ENCODE measurements around the gene KDM4B. TPM values are rescaled to one million over a fixed set of nuclear protein-coding genes. Genes with fewer than 3 reads are reported as not detected.
"Not testable (repeated sequence)": the region's sequence is repeated elsewhere in the genome, so short reads cannot be mapped to it uniquely, and the experiment has no call there.

Gene KDM4B
- 22.4 TPM for total RNA-seq

DNA sequence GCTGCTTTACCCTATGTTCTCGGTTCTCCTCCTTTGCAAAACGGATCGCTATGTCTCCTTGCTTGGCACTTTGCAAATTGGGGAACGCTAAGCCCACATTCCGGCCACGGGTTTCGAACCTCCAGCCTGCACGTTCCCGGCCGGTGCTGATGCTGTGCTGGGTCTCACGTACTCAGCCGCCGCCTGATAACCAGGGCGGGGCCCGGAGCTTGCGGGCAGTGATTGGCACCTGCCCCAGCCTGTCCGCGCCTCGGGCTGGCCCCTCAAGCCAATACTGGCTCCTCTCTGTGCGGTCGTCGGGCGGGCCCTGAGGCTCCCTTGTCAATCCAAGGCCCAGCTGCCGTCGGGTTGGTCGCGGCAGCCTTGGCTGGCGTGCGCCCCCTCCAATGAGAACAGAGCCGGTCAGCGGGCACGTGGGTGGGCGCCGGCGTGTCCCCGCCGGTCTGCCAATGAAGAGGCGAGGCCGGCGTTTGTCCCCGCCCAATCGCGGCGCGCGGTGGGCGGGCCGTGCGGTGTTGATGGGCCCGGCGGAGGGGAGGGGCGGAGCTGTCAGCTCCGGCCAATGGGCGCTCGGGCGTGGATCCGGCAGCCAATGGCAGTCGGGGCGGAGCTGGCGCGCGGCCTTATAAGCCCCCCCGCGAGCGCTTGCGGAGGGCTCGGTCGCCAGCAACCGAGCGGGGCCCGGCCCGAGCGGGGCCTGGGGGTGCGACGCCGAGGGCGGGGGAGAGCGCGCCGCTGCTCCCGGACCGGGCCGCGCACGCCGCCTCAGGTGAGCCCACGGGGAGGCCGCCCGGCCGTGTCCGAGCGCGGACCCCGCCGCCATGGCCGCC lies at the start of gene KDM4B:
Gene KDM4B, plus strand, starts transcription at position 652 of the 830 bp plus-strand sequence. CDS start 63,778 bp downstream, outside the sequence.
- ATAC-seq, result peak; percentile 95

DNA sequence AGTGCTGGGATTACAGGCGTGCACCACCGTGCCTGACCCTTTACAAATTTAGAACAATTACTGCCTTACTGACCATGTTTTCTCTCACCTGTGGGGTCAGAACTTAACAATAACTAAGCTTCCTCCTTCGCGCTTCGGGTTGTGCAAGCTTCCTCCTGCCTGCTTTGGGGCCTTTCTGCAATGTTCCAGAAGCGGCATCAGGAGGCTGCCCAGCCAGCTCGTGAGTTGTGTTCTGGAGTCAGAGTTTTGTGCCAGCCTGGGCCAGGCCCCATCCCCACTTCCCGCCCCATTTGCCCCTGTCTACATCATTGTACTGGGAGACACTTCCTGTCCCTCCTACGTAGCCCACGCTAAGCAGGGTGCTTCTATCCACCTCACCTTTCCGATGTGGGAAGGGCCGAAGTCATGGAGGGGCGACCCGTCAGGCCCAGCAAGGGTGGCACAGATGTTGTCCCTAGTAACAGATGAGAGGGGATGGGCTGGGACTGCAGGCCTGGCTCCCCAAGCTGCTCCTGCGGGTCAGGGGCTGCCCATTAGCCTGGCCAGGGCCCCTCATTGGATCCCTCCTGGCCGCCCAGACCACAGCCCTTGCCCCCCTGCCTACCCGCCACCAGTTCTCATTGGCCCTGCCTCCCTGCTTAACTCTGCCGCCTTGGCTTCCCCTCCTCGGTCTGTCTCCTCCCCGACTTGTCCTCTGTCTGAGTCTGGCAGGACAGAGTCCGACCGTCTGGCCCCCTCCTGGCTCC lies 46.2 kb upstream of the KDM4B start:
- ATAC-seq, result peak; percentile 7

DNA sequence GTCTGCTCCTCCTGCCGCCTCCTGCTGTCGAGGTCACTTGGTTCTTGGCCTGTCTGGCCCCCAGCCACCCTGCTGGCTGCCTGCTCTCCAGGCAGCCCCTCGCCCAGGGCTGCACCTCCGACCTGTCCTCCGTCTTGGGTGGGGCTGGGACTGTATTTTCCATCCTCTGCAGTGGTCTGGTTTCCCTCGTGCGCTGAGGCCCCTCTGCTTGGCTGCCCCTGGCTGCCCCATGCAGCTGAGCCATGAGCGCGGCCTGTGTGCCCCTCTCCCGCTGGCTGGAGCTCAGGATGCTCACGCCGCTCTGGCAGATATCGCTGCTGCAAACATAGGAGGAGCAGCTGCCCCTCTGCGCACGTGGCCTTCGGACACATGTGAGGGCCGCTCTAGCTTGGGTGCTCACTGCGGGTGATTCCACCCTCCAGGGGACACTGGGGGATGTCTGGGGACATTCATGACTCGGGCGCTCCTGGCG lies 45.6 kb upstream of the KDM4B start:
- ATAC-seq, result peak; percentile 23

DNA sequence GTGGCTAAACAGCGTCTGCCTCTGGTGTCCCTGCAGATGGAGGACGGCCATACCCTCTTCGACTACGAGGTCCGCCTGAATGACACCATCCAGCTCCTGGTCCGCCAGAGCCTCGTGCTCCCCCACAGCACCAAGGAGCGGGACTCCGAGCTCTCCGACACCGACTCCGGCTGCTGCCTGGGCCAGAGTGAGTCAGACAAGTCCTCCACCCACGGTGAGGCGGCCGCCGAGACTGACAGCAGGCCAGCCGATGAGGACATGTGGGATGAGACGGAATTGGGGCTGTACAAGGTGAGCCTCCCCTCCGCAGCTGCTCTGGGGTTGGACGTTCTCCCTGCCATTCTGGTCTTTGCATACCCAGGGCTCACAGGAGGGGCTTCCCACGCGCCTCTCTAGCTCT lies 39.7 kb upstream of the KDM4B start:
- ATAC-seq, result no peak

DNA sequence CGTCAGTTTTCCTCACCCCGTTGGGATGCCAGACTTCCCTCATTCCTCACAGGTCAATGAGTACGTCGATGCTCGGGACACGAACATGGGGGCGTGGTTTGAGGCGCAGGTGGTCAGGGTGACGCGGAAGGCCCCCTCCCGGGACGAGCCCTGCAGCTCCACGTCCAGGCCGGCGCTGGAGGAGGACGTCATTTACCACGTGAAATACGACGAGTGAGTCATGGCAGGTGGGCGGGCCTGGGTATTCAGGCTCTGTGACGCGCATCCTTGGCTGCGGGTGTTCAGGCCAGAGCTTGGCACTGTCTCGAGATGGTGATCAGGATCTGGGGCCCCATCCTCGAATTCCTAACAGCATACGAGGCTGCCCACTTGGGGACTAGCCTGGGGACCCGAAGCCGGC lies 38.2 kb upstream of the KDM4B start:
- ATAC-seq, result no peak

DNA sequence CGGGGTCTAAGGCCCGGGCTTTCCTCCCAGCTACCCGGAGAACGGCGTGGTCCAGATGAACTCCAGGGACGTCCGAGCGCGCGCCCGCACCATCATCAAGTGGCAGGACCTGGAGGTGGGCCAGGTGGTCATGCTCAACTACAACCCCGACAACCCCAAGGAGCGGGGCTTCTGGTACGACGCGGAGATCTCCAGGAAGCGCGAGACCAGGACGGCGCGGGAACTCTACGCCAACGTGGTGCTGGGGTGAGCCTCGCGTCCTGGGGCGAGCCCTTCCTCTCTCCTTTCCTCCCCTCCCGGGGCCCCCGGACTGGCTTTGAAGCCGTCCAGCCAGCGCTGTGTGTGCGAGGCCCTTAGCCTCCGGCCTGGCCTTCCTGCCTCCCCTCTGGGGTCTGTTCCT lies 36.2 kb upstream of the KDM4B start:
- no peak for ATAC-seq

DNA sequence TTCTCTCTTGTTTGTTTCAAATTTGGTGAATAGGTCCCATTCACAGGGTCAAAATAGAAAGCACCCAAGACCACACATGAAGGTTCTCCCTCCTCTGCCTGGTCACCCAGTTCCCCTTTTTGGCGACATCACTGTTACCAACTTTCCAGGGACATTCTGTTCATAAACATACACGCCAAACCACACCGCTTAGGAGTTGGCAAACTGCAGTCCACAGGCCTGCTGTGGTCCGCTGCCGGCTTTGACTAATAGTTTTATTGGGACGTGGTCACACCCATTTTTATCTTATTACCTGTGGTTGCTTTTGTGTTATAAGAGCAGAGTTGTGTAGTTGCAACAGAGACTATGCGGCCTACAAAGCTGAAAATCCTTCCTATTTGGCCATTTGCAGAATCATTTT lies 35.4 kb upstream of the KDM4B start:
- ATAC-seq, result peak; percentile 30

DNA sequence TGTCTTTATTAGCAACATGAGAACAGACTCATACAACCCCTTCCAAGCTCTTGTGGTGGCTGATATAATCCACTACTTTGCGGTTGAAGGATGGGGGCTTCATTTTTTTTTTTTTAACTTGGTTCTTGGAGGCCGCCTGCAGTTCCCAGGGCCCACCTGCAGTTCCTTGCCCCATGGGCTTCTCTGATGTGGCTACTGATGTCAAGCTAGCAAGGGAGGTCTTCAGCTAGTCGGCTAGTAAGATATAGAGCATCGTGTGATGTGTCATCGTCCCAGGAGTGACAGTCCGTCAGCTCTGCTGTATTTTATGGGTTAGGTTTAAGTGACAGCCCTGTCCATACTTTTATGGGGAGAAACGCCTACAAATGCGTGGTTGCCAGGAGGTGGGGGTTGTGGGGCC lies 33.5 kb upstream of the KDM4B start:
- ATAC-seq, result no peak

DNA sequence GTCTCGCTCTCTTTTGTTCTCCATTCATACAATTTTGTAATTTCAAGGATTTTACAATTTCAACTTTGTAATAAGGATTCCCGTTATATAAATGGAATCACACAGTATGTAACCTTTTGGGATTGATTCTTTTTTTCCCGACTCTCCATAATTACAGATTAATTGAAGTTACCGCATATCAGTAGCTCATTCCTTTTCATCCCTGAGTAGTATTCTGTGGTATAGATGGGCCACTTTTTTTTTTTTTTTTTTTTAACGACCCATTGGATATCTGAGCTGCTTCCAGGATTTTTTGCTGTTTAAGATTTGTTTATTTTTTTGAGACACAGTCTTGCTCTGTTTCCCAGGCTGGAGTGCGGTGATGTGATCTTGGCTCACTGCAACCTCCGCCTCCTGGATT lies 31.9 kb upstream of the KDM4B start:
- ATAC-seq, result no peak

DNA sequence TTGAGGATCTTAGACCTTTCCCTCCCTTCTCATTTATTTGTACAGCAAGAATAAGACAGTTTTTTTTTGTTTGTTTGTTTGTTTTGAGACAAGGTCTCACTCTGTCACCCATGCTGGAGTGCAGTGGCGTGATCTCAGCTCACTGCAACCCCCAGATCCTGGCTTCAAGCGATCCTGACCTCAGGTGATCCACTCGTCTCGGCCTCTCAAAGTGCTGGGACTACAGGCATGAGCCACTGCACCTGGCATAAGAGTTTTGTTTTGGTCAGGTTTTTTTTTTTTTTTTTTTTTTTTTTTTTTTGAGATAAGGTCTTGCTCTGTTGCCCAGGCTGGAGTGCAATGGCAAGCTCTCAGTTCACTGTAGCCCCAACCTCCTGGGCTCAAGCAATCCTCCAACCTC lies 30.5 kb upstream of the KDM4B start:
- ATAC-seq, result not testable (repeated sequence)

DNA sequence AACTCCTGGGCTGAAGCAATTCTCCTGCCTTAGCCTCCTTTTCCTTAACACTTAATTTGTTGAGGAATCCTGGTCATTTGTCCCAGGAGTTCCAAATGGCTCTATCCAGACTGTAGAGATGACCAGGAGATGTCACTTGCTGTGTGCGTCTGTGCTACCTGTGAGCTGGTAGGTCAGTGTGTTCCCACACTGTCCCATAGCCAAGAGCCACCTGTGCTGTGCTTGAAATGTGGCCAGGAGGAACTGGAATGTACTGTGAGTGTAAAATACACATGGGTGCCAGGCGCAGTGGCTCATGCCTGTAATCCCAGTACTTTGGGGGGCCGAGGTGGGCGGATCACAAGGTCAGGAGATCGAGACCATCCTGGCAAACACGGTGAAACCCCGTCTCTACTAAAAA lies 29.4 kb upstream of the KDM4B start:
- no peak for ATAC-seq

DNA sequence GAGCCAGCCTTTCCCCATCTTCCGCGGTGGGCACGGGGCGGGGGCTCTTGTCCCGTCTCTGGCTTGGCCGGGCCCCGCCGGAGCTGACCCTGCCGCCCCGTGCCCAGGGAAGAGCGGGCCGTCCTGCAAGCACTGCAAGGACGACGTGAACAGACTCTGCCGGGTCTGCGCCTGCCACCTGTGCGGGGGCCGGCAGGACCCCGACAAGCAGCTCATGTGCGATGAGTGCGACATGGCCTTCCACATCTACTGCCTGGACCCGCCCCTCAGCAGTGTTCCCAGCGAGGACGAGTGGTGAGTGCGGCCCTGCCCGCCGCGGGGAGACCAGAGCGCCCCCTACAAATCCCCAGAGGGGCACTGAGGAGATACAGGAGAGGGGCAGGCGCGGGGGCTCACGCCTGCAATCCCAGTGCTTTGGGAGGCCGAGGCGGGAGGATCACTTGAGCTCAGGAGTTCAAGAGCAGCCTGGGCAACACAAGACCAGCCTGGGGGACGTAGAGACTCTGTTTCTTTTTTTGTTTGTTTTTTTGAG lies 27.2 kb upstream of the KDM4B start:
- ATAC-seq, result not testable (repeated sequence)

DNA sequence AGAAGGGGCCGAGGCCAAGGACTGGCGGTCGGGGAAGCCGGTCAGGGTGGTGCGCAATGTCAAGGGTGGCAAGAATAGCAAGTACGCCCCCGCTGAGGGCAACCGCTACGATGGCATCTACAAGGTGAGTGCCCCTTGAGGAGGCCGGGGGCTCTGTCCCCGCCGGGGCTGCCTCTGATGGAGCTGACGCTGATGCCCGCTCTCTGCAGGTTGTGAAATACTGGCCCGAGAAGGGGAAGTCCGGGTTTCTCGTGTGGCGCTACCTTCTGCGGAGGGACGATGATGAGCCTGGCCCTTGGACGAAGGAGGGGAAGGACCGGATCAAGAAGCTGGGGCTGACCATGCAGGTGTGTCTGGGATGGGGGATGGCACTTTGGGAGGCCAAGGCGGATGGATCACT lies 18.3 kb upstream of the KDM4B start:
- ATAC-seq, result not testable (repeated sequence)

DNA sequence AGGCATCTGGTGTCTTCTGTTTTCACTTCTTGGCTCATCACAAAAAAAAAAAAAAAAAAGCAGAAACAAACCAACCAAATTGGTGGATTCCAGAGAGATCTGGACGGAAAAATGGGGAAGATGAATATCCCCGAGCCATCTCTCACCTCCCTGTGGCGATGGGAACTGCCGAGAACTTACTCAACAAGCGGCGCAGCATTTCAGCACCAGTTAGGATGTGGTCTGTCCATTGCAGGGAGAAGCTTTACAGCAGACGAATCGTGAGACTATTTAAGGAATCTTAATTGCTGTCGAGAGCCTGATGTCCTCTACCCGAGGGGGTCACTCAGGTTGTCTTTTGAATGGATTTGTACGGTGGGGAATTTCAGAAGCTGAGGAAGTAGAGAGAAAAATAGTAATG lies 17.3 kb upstream of the KDM4B start:
- no peak for ATAC-seq

DNA sequence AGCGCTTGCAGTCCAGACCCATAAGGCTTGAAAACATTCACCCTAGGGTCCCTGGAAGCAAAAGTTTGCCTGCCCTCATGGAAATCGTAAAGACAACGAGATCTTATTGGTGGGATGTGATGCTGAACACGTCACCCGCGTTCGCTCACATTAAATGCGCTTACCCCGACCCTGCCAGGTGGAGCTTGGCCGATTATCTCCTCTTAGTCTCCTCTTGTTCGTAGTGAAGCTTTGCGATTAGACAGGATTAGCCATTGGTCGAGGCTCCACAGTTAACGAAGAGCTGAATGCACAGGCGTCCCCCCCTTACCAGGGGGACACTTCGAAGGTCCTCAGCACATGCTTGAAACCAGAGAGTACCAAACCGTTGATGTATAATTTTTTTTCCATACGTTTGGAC lies 16.0 kb upstream of the KDM4B start:
- ATAC-seq, result no peak

DNA sequence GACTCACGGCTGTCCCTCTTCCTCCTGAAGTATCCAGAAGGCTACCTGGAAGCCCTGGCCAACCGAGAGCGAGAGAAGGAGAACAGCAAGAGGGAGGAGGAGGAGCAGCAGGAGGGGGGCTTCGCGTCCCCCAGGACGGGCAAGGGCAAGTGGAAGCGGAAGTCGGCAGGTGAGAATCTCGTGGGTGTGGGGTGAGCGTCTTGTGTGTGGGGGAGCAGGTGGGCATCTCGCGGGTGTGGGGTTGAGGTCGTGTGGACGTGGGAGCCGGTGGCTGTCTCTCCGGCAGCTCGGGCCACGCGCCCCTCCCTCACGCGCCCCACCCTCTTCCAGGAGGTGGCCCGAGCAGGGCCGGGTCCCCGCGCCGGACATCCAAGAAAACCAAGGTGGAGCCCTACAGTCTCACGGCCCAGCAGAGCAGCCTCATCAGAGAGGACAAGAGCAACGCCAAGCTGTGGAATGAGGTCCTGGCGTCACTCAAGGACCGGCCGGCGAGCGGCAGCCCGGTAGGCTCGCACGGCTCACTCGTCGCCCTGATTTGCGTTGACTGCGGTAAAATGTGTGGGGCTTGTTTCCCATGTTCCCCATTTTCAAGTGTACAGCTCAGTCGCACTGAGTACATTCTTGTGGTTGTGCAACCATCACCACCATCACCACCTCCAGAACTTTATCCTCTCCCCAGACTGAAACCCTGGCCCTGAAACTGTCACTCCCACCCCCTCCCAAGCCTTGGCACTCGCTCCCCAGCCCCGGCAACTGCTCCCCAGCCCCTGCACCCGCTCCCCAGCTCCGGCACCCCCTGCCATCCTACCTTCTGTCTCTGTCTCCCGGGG lies 14.4 kb upstream of the KDM4B start:
- not testable (repeated sequence) for ATAC-seq

DNA sequence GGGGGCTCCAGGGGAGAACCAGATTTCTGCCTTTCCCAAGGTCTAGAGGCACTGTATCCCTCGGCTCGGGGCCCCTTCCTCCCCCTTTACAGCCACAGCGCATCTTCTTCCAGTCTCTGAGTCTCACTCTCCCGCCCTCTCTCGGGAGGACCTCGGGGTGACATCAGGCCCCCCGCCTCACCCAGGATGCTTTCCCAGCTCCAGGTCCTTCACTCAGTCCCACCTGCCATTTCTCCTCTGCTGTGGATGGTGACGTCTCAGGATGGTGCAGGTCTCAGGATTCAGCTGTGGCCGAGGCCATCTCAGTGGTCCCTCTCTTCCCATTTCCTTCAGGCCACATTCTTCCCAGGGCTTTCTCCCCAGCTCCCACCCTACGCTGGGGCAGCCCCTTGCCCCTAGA lies 13.6 kb upstream of the KDM4B start:
- ATAC-seq, result no peak

DNA sequence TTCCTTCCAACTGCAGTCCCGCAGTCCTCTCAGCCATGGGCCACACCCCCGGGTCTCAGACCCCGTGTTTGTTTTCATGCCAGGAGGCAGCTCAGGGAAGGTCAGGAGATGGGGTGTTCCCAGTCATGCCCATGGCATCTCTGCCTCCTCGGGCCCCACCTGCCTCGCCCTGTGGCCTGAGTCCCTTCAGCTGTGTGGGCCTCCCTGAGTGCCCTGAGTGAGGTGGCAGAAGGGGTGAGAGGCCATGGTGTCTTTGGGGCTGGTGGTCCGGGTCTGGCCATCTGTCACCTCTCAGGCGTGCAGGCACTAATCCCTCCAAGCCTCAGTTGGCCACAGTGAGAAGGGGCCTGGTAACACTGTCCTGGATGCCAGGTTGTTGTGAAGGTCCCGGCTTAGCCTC lies 10.9 kb upstream of the KDM4B start:
- ATAC-seq, result no peak

DNA sequence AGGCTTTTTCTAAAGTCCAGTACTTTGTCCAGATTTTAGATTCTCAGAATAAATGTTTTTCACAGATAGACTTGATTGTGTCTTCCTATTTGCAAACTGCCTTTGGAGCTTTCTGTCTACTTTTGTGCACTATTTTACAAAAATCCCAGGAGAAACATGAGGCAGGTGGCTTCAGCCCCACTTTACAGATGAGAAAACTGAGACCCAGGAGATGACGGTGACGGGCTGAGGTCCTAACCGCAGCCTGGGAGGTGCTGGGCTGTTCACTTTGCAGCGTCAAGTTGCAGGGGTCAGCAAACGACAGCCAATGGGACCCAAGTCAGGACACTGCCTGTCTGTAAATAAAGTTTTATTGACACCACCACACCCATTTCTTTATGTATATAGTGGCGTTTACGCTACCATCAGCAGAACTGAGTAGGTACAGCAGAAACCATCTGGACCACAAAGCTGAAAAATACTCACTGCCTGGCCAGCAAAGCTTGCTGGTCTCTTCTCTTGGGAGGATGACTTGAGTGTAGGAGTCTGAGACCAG lies 6.8 kb upstream of the KDM4B start:
- no peak for ATAC-seq

DNA sequence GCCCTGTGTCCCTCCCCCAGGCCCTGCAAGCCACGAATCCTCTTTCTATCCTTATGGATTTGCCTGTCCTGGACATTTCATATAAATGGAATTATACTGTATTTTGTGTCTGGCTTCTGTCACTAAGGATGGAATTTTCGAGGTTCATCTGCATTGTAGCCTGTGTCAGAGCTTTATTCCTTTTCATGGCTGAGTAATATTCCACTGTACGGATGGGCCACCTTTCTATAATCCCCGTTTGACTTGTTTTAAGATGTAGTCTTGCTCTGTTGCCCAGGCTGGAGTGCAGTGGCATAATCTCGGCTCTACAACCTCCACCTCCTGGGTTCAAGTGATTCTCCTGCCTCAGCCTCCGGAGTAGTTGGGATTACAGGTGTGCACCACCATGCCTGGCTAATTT lies 3.9 kb upstream of the KDM4B start:
- no peak for ATAC-seq

DNA sequence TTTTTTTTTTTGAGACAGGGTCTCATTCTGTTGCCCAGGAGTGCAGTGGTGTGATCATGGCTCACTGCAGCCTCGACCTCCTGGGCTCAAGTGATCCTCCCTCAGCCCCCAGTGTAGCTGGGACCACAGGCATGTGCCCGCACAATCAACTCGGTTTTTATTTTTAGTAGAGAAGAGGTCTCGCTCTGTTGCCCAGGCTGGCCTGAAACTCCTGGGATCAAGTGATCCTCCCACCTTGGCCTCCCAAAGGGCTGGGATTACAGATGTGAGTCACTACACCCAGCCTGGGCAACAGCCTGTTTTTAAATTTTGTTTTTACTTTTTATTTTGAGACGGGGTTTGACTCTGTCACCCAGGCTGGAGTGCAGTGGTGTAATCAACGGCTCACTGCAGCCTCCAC lies 2.3 kb upstream of the KDM4B start:
- ATAC-seq, result no peak

DNA sequence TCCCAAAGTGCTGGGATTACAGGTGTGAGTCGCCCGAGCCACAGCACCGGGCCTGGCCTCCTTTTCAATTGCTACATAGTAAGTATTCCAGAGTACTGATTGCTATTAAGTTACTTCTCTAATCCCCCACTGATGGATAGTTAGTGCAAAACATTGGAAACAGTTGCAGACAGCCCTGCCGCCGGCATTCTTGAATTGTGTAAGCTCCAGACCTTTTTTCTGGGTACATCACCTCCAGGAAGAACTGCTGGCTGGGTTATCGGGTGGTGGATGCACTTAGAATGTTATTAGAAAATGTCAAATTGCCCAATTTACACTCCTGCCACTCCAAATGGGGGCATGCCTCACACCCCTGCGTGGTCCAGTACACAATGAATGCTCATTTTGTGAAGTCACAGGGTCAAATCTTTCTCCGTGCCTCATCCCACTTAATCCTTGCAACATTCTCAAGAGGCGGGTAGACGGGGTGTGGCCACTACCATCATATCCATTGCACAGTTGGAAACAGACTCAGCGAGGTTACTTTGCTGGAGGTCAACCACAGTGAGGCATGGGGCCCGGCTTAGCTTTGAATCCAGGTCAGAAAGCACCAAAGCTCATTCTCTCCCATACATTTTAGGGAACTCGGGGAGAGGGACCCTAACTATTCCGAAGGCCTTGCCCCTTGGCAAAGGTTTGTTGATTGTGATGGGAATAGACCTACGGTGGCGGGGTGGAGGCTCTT lies 1.0 kb upstream of the KDM4B start:
- ATAC-seq, result no peak
